GM15510 (cell line): ENCODE results near the gene TTLL4.

Source experiments
- POLR2A ChIP-seq: IDR thresholded peaks from 3 replicates; pipeline ENCODE4 v1.6.1; 2011; ENCODE audit warnings: borderline replicate concordance; ENCODE audit not compliant: insufficient read length; ENCODE audit errors: extremely low read depth

The TTLL4 gene

DNA sequence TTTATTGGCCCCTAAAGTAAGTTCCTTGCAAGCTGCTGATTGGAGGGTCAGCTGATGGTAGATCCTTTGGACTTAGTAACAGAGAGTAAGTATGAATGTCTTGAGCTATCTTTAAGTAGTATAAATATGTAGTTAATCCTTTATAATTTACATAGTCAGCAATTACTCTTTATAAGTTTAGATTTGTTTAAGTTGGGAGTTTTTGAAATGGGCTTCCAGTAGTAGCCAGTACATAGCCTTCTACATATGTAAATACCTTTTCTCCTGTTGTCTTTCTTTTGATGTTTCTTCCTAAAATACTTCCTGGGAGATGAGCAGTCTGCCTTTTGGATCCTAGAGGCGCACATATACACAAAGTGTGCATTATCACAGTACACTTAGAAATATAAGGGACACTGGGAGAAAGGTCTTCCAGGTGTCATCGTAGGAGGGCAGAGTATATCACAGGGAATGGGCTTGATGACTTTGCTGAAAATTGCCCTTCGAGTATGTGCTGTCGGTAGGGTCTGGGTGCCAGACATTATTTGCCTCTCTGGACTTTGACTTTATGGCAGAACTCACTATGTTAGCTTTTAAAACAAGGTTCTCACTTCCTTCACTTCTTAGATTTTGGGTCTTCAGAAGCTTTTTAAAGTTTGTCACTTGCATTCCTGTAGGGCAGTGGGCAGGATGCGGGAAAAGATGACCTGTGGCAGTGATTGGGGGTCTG is 21.6 kb downstream of the TTLL4 start:
- TF ChIP-seq POLR2A = no peak

GRCh38 chr2:218732761-218733158 is 22.1 kb downstream of the TTLL4 start:
- TF ChIP-seq POLR2A = no peak

DNA sequence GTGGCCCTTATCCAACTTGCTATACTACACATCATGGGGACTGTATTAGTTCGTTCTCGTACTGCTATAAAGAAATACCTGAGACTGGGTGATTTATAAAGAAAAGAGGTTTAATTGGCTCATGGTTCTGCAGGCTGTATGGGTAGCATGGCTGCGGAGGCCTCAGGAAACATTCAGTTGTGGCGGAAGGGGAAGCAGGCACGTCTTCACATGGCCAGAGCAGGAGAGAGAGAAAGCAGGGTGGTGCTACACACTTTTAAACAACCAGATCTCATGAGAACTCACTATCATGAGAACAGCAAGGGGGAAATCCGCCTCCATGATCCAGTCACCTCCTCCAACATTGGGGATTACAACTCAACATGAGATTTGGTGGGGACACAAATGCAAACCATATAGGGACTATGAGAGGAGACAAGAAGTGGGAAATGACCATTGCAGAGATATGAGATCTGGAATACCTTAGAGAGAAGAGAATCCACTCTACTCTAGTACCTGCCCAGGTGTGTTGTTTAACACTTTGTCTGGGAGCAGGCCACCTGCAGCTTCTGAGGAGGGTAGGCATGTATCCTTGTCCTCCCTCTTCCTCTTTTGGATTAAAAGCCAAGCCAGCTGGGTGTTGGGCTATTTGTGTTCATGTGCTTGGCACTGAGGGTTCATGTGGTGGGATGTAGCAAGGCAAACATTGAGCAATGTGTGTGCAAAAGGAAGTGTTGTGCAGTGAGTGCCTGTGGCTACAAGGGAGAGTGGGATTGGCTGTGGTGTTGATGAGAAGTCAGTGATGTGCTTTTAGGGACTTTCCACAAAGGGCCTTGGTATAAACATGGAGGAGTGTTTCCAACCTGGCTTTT is 22.8 kb downstream of the TTLL4 start:
- TF ChIP-seq POLR2A = no peak

DNA sequence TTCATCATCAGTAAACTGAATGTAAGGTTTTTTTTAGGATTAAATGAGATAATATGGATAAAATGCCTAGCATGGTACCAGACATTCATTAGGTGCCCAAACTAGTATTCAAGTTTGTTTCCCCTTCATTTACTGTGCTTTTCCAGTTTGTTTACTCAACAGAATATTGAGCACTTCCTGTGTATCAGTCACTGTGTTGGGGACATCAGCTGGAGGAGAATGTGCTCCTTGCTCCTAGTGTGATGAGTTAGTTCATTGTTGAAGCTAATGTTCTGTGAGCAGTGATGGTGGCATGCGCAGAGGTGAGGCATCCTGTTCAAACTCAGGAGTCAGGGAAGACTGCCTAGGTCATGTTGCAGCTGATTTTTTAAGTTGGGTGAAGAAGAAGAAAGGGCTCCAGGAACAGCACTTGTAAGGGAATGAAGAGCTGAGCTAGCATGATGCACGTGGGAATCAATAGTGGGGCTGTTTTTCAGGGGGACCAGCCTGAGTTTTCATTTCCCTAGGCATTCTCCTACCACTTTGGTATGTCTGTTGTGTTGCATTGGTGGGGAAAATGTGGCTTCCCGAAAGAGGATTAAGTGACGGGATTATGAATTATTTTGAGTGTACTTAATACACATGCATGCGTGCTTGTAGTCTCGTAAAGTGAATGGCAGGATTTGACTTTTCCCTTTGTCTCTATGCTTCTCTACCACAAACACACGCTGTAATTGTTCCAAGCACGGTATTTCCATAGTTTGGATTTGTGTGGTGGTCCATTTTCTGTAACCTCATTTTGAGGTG is 23.7 kb downstream of the TTLL4 start:
- TF ChIP-seq POLR2A = no peak

GRCh38 chr2:218736531-218736930 is 25.9 kb downstream of the TTLL4 start:
- no peak for TF ChIP-seq POLR2A

- TF ChIP-seq POLR2A = no peak
Observed at GRCh38 chr2:218743068-218743467, 32.4 kb downstream of the TTLL4 start.

DNA sequence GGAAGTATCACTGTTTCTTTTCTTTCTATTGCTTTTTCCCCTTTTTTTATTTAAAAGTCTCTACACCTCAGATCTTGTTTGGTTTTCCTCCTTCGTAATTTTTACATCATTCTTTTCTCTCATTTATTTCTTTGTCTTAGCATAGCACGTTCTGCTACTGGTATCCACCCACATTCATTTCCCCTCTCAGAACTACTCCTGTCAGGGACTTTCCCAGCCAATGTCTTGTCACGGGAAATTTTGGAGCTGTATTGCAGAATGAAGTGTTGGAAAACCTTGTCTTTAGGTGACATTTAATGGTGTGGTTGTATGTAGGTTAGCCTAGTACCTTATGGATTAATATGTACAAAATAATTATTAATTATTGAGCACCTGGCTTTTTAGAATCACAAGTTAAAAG is 34.0 kb downstream of the TTLL4 start:
- TF ChIP-seq POLR2A = no peak

DNA sequence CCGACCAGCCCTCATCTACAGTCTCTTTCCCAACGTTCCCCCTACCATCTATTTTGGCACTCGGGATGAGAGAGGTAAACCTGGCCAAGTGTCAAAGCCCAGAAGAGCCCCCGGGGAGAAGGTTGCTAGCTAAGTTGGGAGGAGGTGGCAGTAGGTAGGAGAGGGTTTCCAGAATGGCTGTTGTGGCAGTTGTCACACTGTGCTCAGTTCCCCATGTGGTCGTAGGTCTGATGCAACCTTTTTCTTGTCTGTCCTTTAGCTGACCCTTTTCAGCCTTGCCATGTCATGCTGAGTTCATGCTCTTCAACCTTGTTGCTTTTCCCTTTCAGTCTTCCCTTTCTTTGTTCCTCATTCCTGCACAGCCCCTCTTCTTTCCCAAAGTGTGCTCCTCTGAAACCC is 34.5 kb downstream of the TTLL4 start:
- TF ChIP-seq POLR2A = no peak

DNA sequence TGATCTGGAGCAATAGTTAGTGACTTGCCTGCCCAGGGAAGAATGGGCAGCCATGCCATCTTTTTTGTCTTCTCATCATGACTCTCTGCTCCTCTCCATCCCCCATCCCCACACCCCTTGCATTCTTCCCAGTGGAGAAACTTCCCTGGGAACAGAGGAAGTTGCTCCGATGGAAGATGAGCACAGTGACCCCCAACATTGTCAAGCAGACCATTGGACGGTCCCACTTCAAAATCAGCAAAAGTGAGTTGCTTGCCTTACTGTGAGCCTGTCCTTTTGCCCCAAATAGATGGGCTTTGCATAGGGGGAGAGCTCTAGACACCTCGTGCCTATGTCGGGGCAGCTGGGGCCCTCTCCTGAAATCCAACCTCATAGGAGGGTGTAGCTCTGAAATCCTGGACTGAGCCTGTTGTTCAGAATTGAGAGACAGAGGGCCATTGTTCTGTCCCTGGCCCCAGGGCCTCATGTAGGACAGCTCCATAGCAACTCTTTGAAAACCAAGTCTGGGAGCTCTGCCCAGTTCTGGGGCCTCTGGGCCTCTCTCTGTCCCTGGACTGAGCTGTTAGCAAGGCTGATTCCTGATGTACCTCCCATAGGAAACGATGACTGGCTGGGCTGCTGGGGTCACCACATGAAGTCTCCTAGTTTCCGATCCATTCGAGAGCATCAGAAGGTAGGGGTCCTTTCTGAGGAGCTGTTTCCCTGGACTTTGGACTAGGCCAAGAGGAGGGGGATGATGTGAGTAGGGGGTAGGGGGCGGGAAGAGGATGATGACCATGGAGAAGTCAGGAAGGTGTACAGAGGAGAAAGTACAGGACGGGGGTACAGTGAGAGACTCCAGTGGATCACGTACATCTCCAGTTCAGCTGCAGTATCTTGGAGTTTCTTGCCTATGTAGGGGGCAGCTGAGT is 35.2 kb downstream of the TTLL4 start:
- no peak for TF ChIP-seq POLR2A

DNA sequence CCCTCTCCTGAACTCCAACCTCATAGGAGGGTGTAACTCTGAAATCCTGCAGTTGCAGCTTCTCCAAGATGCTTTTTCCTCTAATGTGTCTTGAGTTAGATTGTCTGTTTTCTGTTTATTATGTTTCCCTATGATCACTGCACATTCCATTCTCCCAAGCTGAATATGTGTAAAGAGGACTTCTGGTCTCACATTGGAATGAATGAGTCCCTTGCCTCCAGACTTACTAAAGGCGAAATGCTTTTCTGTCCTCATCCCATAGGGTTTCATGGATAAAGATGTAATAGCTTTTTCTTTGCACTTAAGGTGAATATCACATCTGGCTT is 35.8 kb downstream of the TTLL4 start:
- no peak for TF ChIP-seq POLR2A

- no peak for TF ChIP-seq POLR2A
Observed at GRCh38 chr2:218746960-218747359, 36.3 kb downstream of the TTLL4 start.

GRCh38 chr2:218748741-218749441 is 38.3 kb downstream of the TTLL4 start:
- TF ChIP-seq POLR2A = no peak

- TF ChIP-seq POLR2A = no peak
Observed at GRCh38 chr2:218754201-218754600, 43.6 kb downstream of the TTLL4 start.

DNA sequence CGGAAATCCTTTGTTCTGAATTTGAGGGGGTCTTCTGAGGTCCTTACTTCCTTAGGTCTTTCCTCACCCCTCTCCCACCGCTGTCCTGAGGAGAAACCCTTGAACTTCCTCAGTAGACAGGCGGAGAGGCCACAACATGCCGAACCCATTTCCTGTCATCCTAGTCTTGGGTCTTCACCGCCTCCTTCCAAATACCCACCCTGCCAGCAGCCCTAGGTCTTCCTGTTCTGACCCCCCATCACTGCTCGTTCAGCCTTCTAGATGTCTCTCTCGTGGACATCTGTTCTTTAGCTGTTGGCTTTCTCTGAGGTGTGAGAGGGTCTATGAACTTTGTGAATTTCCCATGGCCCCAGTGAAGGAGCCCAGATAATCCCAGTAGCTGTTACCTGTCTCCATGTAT is 44.1 kb downstream of the TTLL4 start:
- no peak for TF ChIP-seq POLR2A
